Measurements from ENCODE around the gene KLHL29.

DNA sequence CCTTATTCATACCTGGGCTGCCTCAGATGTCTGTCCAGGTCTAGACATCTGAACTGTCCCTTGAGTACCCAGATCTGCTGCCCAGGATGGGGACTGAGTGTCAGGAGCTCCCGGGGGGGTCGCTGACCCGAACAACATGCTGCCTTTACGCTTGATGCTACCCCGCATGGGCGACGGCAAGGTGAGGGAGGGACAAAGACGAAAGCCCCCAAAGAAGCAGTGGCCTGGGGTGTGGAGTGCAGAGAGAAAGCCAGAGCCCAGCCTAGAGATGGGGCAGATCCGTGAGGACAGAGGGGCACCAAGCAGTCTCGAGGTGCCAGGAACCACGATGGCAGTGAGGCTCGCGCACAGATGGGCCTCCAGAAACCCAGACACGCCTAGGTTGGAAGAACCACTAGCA, 307.3 kb downstream of the KLHL29 start:
- TF ChIP-seq POLR2A (IDR thresholded peaks at IDR 0.05) (no peak), CTCF (IDR thresholded peaks at IDR 0.05) (no peak)
